PFSK-1 (cell line): Measurements from ENCODE around the gene TMEM200B.

Source experiments
- POLR2AphosphoS5 ChIP-seq: IDR thresholded peaks from 2 replicates; pipeline ENCODE4 v1.6.1; 2012; ENCODE audit warnings: low read depth, mild to moderate bottlenecking, control low read depth, low read length, moderate library complexity
- REST ChIP-seq, 2 experiments: IDR thresholded peaks; 2 replicates each; pipeline versions ENCODE4 v1.6.1 to v1.8.0; 2011 to 2012; ENCODE audit warnings: low read depth in 2 of 2, low read length in 2 of 2, control low read depth in 1 of 2, inconsistent platforms in 1 of 2, mild to moderate bottlenecking in 1 of 2, moderate library complexity in 1 of 2; ENCODE audit not compliant: insufficient read depth in 1 of 2
- TAF1 ChIP-seq: IDR thresholded peaks from 2 replicates; pipeline ENCODE4 v1.6.1; 2012; ENCODE audit warnings: low read length, control low read depth, borderline replicate concordance; ENCODE audit not compliant: insufficient read depth

- TF ChIP-seq REST (IDR thresholded peaks at IDR 0.05; ENCODE audit: insufficient read depth in 1 of 2, low read depth in 2 of 2, low read length in 2 of 2) (no peak), POLR2AphosphoS5 (no peak), TAF1 (no peak)
Observed at GRCh38 chr1:29144178-29144577, 20.5 kb upstream of the TMEM200B start.
